Caco-2 (cell line): ENCODE data around the gene ASGR1. TPM values are rescaled to one million over a fixed set of nuclear protein-coding genes. Genes with fewer than 3 reads are reported as not detected.

ENCODE experiments used
- BruUV-seq: library from RNA; stranded (reverse); fragments of 400-500 nt; replicated peaks from 2 replicates; lab custom pipeline; 2021; lab: Mats Ljungman, UMichigan
- CTCF ChIA-PET: fragments of 300-600 bp; sonication (Branson Sonifier 250); formaldehyde crosslinking; loops from one replicate; lab custom pipeline; 2022; ENCODE audit warnings: antibody characterized with exemption; lab: Charles Lee
- POLR2A ChIA-PET: fragments of 300-600 bp; sonication (Branson Sonifier 250); formaldehyde crosslinking; loops from one replicate; lab custom pipeline; 2022; ENCODE audit warnings: antibody characterized with exemption; lab: Charles Lee
- DNase-seq, 2 experiments: peaks; one replicate each; pipeline versions ENCODE4 v3.0.0 to v3.0.0-alpha.2; 2020 to 2022
- H3K27me3 ChIP-seq: replicated peaks from 2 replicates; pipeline ENCODE4 v1.6.0; 2011; ENCODE audit warnings: low read length; ENCODE audit not compliant: control insufficient read depth, insufficient read depth
- H3K36me3 ChIP-seq: 2 replicates; pipeline ENCODE4 v1.5.1; 2011; ENCODE audit warnings: low read length; ENCODE audit not compliant: control insufficient read depth, insufficient read depth
- H3K4me1 ChIP-seq: fragments of 250-450 bp; sonication (Bioruptor Pico); 2 replicates; pipeline ENCODE4 v1.5.1; 2020; ENCODE audit warnings: mild to moderate bottlenecking
- H3K4me3 ChIP-seq: 2 replicates; pipeline ENCODE4 v1.5.1; 2011; ENCODE audit warnings: low read depth, mild to moderate bottlenecking, control low read depth, low read length
- H3K9me3 ChIP-seq: fragments of 250-450 bp; sonication (Bioruptor Pico); 2 replicates; pipeline ENCODE4 v1.5.1; 2020; ENCODE audit warnings: mild to moderate bottlenecking, moderate library complexity
- H3K27ac Mint-ChIP-seq: one replicate; pipeline ENCODE4 v1.8.0; 2022; ENCODE audit warnings: mixed read lengths; ENCODE audit not compliant: unreplicated experiment
- H3K27me3 Mint-ChIP-seq: one replicate; pipeline ENCODE4 v1.8.0; 2022; ENCODE audit warnings: mixed read lengths; ENCODE audit not compliant: insufficient read depth, unreplicated experiment
- H3K36me3 Mint-ChIP-seq: one replicate; pipeline ENCODE4 v1.8.0; 2022; ENCODE audit warnings: mild to moderate bottlenecking, mixed read lengths; ENCODE audit not compliant: insufficient read depth, unreplicated experiment
- H3K4me1 Mint-ChIP-seq: one replicate; pipeline ENCODE4 v1.8.0; 2022; ENCODE audit warnings: low read depth, mixed read lengths; ENCODE audit not compliant: unreplicated experiment
- H3K4me3 Mint-ChIP-seq: one replicate; pipeline ENCODE4 v1.8.0; 2022; ENCODE audit warnings: mild to moderate bottlenecking, moderate library complexity, mixed read lengths; ENCODE audit not compliant: unreplicated experiment
- H3K9me3 Mint-ChIP-seq: one replicate; pipeline ENCODE4 v1.8.0; 2022; ENCODE audit warnings: mixed read lengths; ENCODE audit not compliant: unreplicated experiment
- intact Hi-C: fragments of 100-400 bp; cut with micrococcal nuclease; formaldehyde crosslinking; loops from one replicate; pipeline ENCODE4 v1.10.0; 2022; ENCODE audit not compliant: unreplicated experiment
- total RNA-seq: library from RNA; stranded (reverse); gene quantifications from 2 replicates; pipeline ENCODE4 v1.2.3, GENCODE V29; 2022
- TF ChIP-seq, protein P1 (sequence below), 2 experiments: fragments of 200-600 bp in 1 of 2; IDR thresholded peaks; 1 replicate in 1 of 2; 2 replicates in 1 of 2; pipeline versions ENCODE4 v1.5.1 to v1.8.0; 2011 to 2022; ENCODE audit warnings: antibody characterized with exemption in 1 of 2, control low read depth in 1 of 2, inconsistent platforms in 1 of 2, low read depth in 1 of 2, low read length in 1 of 2, mild to moderate bottlenecking in 1 of 2, moderate library complexity in 1 of 2; ENCODE audit not compliant: insufficient read depth in 1 of 2, severe bottlenecking in 1 of 2, unreplicated experiment in 1 of 2

The ASGR1 gene
- total RNA-seq, 1 experiment from 2014 or later: 9.2 TPM

GRCh38 chr17:7176841-7177190, 2.4 kb downstream of the ASGR1 start:
- no peaks in the 10 kb centered on the region for H3K36me3 ChIP-seq
- Mint-ChIP-seq H3K4me3 (no peak overlapping the region), H3K4me1 (no peaks in the 10 kb centered on the region), H3K27ac (no peak overlapping the region), H3K36me3 (no peaks in the 10 kb centered on the region), H3K9me3 (no peaks in the 10 kb centered on the region), H3K27me3 (no peaks in the 10 kb centered on the region)
- no peaks in the 10 kb centered on the region for H3K27me3 ChIP-seq
- peak overlapping the region; percentile 26 for H3K4me3 ChIP-seq
- H3K4me1 ChIP-seq: no peaks in the 10 kb centered on the region
- ChIA-PET POLR2A (interaction anchor here (0.8 kb wide), 1 partner anchor 141 kb away, joined by 3 read pairs; the partner anchor contains the start of gene SLC16A13), CTCF (interaction anchor here (1.3 kb wide), 2 partner anchors 12 to 14 kb away, joined by 6 to 8 read pairs; no protein-coding TSS in a partner anchor)
- no peak for DNase-seq
- no TSS peak for BruUV-seq
- H3K9me3 ChIP-seq: no peaks in the 10 kb centered on the region
- TF ChIP-seq, protein P1, sequence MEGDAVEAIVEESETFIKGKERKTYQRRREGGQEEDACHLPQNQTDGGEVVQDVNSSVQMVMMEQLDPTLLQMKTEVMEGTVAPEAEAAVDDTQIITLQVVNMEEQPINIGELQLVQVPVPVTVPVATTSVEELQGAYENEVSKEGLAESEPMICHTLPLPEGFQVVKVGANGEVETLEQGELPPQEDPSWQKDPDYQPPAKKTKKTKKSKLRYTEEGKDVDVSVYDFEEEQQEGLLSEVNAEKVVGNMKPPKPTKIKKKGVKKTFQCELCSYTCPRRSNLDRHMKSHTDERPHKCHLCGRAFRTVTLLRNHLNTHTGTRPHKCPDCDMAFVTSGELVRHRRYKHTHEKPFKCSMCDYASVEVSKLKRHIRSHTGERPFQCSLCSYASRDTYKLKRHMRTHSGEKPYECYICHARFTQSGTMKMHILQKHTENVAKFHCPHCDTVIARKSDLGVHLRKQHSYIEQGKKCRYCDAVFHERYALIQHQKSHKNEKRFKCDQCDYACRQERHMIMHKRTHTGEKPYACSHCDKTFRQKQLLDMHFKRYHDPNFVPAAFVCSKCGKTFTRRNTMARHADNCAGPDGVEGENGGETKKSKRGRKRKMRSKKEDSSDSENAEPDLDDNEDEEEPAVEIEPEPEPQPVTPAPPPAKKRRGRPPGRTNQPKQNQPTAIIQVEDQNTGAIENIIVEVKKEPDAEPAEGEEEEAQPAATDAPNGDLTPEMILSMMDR (IDR thresholded peaks at IDR 0.05; ENCODE audit: insufficient read depth in 1 of 2, low read depth in 1 of 2, low read length in 1 of 2, severe bottlenecking in 1 of 2, unreplicated experiment in 1 of 2): no peak
- intact Hi-C loops: no loop called here

DNA sequence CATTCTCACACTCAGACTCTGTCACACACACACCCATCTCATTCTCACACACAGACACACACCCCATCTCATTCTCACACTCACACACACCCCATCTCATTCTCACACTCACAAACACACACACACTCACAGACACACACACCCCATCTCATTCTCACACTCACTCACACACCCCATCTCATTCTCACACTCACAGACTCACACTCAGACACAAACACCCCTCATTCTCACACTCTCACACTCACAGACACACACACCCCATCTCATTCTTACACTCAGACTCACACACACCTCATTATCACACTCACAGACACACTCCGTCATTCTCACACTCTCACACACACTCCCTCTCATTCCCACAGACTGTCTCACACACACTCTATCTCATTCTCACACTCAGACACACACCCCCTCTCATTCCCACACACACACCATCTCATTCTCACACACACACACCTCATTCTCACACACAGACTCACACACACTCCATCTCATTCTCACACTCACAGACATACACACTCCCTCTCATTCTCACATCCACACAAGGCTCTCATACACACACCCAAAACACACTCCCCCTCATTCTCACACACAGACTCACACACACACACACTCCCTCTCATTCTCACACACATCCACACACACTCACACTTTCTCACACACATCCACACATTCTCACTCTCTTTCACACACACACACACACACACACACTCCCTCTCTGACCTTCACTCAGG, 2.9 kb downstream of the ASGR1 start:
- Mint-ChIP-seq H3K36me3 (no peaks in the 10 kb centered on the region), H3K4me3 (no peak overlapping the region), H3K4me1 (no peaks in the 10 kb centered on the region), H3K27me3 (no peaks in the 10 kb centered on the region), H3K27ac (no peak overlapping the region), H3K9me3 (no peaks in the 10 kb centered on the region)
- intact Hi-C loops: no loop called here
- H3K27me3 ChIP-seq: no peaks in the 10 kb centered on the region
- H3K9me3 ChIP-seq: no peaks in the 10 kb centered on the region
- H3K4me1 ChIP-seq: no peaks in the 10 kb centered on the region
- DNase-seq: no peak
- TF ChIP-seq, protein P1 (IDR thresholded peaks at IDR 0.05; ENCODE audit: insufficient read depth in 1 of 2, low read depth in 1 of 2, low read length in 1 of 2, severe bottlenecking in 1 of 2, unreplicated experiment in 1 of 2): no peak
- ChIA-PET POLR2A (no interaction called here), CTCF (interaction anchor here (1.3 kb wide), 1 partner anchor 11 kb away, joined by 6 read pairs; no protein-coding TSS in a partner anchor)
- H3K4me3 ChIP-seq: no peak overlapping the region
- H3K36me3 ChIP-seq: no peaks in the 10 kb centered on the region
- no TSS peak for BruUV-seq

- BruUV-seq: no TSS peak
- H3K4me3 Mint-ChIP-seq: no peak overlapping the region
- Histone ChIP-seq H3K9me3 (no peaks in the 10 kb centered on the region), H3K36me3 (no peaks in the 10 kb centered on the region), H3K4me1 (no peaks in the 10 kb centered on the region), H3K4me3 (no peak overlapping the region), H3K27me3 (no peaks in the 10 kb centered on the region)
- H3K36me3 Mint-ChIP-seq: no peaks in the 10 kb centered on the region
- DNase-seq: no peak
- H3K27me3 Mint-ChIP-seq: no peaks in the 10 kb centered on the region
- H3K27ac Mint-ChIP-seq: no peak overlapping the region
- H3K4me1 Mint-ChIP-seq: no peaks in the 10 kb centered on the region
- intact Hi-C loops: no loop called here
- CTCF ChIA-PET: no interaction called here
- H3K9me3 Mint-ChIP-seq: no peaks in the 10 kb centered on the region
- POLR2A ChIA-PET: no interaction called here
- TF ChIP-seq, protein P1 (IDR thresholded peaks at IDR 0.05; ENCODE audit: insufficient read depth in 1 of 2, low read depth in 1 of 2, low read length in 1 of 2, severe bottlenecking in 1 of 2, unreplicated experiment in 1 of 2): no peak
These were observed 3.8 kb downstream of the ASGR1 start for GRCh38 chr17:7175330-7175733.
